ENCODE data around the gene TMEM121B.

The TMEM121B gene

GRCh38 chr22:17095538-17095937 lies 25.6 kb downstream of the TMEM121B start:
- in situ Hi-C loops (cut with MboI; ENCODE audit: low sequenced_read_pairs), result no loop called here

GRCh38 chr22:17093081-17093480 lies 28.1 kb downstream of the TMEM121B start:
- in situ Hi-C loops (cut with MboI; ENCODE audit: low sequenced_read_pairs), result no loop called here

- in situ Hi-C loops (cut with MboI; ENCODE audit: low sequenced_read_pairs), result no loop called here
These were observed 29.3 kb downstream of the TMEM121B start for GRCh38 chr22:17091851-17092250.

GRCh38 chr22:17090550-17090949 lies 30.6 kb downstream of the TMEM121B start:
- in situ Hi-C loops (cut with MboI; ENCODE audit: low sequenced_read_pairs), result no loop called here

- in situ Hi-C loops (cut with MboI; ENCODE audit: low sequenced_read_pairs), result no loop called here
These were observed 33.5 kb downstream of the TMEM121B start for GRCh38 chr22:17087498-17088131.

- in situ Hi-C loops (cut with MboI; ENCODE audit: low sequenced_read_pairs), result no loop called here
These were observed 34.2 kb downstream of the TMEM121B start for GRCh38 chr22:17086788-17087497.

GRCh38 chr22:17086296-17086695 lies 34.9 kb downstream of the TMEM121B start:
- in situ Hi-C loops (cut with MboI; ENCODE audit: low sequenced_read_pairs), result no loop called here

- in situ Hi-C loops (cut with MboI; ENCODE audit: low sequenced_read_pairs), result no loop called here
These were observed 35.6 kb downstream of the TMEM121B start for GRCh38 chr22:17085277-17086181.

GRCh38 chr22:17084554-17085276 lies 36.4 kb downstream of the TMEM121B start, which contains the start of gene IL17RA:
IL17RA (plus strand) TSS chr22:17085000; CDS start chr22:17085092, 92 bp downstream.
- in situ Hi-C loops (cut with MboI; ENCODE audit: low sequenced_read_pairs), result no loop called here

- in situ Hi-C loops (cut with MboI; ENCODE audit: low sequenced_read_pairs), result no loop called here
These were observed 37.2 kb downstream of the TMEM121B start for GRCh38 chr22:17083811-17084441.

GRCh38 chr22:17083255-17083654 lies 37.9 kb downstream of the TMEM121B start:
- in situ Hi-C loops (cut with MboI; ENCODE audit: low sequenced_read_pairs), result no loop called here

- in situ Hi-C loops (cut with MboI; ENCODE audit: low sequenced_read_pairs), result loop anchor here (5.0 kb wide), 1 partner anchor 423 kb away; no protein-coding TSS in a partner anchor
These were observed 41.6 kb downstream of the TMEM121B start for GRCh38 chr22:17079572-17079971.

- in situ Hi-C loops (cut with MboI; ENCODE audit: low sequenced_read_pairs), result loop anchor here (5.0 kb wide), 1 partner anchor 425 kb away; no protein-coding TSS in a partner anchor
These were observed 43.9 kb downstream of the TMEM121B start for GRCh38 chr22:17077255-17077654.

GRCh38 chr22:17074648-17075002 lies 46.5 kb downstream of the TMEM121B start:
- in situ Hi-C loops (cut with MboI; ENCODE audit: low sequenced_read_pairs), result loop anchor here (5.0 to 25.0 kb wide), 2 partner anchors 287 to 428 kb away; no protein-coding TSS in a partner anchor

GRCh38 chr22:17072877-17073276 lies 48.3 kb downstream of the TMEM121B start:
- in situ Hi-C loops (cut with MboI; ENCODE audit: low sequenced_read_pairs), result loop anchor here (25.0 kb wide), 1 partner anchor 286 kb away; no protein-coding TSS in a partner anchor
